ENCODE measurements around the gene MEF2B. TPM values are rescaled to one million over a fixed set of nuclear protein-coding genes. Genes with fewer than 3 reads are reported as not detected.

The MEF2B gene
- not detected for total RNA-seq

- peak; percentile 68 for DNase-seq
These were observed at the start of gene MEF2B for GRCh38 chr19:19170053-19170872. MEF2B (minus strand) TSS chr19:19170263; CDS start chr19:19150735, 19,528 bp downstream.

DNA sequence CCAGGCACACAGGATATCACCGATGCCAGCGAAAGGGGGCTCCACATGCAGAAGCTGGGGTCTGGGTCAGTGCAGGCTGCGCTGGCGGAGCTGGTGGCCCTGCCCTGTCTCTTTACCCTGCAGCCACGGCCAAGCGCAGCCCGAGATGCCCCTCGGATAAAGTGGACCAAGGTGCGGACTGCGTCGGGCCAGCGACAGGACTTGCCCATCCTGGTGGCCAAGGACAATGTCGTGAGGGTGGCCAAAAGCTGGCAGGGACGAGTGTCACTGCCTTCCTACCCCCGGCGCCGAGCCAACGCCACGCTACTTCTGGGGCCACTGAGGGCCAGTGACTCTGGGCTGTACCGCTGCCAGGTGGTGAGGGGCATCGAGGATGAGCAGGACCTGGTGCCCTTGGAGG is 48.8 kb upstream of the MEF2B start:
- no peak for DNase-seq

DNA sequence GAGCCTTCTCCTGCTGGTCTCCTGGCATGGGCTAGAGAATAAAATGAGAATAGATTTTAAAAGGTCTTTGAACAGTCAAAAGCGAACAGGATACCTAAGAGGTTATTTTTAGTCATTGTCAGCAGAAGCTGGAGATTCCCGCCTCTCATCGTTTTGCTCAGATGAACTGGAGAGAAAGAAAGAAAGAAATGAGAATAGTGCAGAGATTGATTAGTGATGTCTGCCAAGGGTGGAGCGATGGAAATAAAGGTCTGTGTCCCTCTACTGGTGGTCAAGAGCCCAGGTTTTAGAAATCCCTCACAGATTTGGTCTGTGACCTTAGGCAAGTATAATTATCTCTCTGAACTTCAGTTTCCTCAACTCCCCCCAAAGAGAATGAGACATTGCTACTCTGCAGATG is 47.0 kb upstream of the MEF2B start:
- DNase-seq, result no peak

GRCh38 chr19:19215792-19216191 is 45.7 kb upstream of the MEF2B start:
- no peak for DNase-seq

- DNase-seq, result no peak
These were observed 44.8 kb upstream of the MEF2B start for GRCh38 chr19:19214892-19215291.

DNA sequence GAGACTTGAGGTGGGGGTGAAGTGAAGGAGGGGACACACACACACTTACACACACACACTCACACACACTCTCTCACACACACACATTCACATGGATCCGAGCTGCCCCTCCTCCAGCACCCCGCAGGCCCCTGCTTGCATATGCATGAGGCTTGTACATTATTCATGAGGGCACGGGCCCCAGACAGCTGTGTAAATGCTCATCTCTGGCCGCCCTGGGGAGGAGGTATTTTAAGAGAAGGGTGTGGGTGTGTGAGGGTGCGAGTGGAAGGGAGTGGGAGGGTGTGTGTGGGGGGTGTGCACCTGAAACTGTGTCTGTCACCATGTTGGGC is 44.1 kb upstream of the MEF2B start:
- DNase-seq, result no peak

GRCh38 chr19:19213426-19214158 is 43.5 kb upstream of the MEF2B start:
- no peak for DNase-seq

GRCh38 chr19:19212916-19213315 is 42.9 kb upstream of the MEF2B start:
- no peak for DNase-seq

- DNase-seq, result no peak
These were observed 41.7 kb upstream of the MEF2B start, which contains the start of gene NCAN for GRCh38 chr19:19211499-19212420. NCAN (plus strand) TSS chr19:19211958; CDS start chr19:19216954, 4,996 bp downstream.

GRCh38 chr19:19209372-19209771 is 39.3 kb upstream of the MEF2B start:
- DNase-seq, result no peak

DNA sequence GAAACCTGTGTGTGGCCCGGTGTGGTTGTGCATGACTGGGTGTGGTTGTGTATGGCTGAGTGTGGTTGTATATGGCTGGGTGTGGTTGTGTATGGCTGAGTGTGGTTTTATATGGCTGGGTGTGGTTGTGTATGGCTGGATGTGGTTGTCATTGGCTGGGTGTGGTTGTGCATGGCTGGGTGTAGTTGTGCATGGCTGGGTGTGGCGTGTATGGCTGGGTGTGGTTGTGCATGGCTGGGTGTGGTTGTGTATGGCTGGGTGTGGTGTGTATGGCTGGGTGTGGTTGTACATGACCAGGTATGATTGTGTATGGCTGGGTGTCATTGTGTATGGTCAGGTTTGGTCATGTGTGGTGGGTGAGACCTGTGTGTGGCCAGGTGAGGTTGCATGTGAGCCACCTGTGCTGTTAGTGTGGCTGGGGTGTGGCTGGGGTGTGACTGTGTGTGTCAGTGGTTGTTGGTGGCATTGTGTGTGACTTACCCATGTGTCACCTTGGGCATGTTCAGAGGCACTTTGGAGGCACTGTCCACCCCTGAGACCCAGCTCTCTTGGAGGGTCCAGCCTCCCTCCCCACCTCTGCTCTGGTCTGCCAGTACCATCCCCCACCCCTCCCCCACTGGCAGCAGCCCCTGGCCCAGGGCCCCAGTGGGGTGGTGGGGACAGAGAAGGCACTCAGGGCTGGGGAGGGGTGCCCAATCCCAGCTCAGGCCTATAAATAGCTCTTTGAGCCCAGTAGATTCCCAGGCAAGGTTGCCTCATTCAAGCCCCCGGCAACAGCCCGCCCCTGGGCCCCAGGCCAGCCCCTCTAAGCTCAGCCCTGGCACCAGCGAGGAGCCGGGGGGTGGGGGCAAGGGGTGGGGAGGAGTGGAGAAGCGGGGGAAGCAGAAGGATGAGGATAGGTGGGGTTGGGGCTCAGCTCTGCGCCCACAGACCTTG is 37.8 kb upstream of the MEF2B start:
- no peak for DNase-seq

DNA sequence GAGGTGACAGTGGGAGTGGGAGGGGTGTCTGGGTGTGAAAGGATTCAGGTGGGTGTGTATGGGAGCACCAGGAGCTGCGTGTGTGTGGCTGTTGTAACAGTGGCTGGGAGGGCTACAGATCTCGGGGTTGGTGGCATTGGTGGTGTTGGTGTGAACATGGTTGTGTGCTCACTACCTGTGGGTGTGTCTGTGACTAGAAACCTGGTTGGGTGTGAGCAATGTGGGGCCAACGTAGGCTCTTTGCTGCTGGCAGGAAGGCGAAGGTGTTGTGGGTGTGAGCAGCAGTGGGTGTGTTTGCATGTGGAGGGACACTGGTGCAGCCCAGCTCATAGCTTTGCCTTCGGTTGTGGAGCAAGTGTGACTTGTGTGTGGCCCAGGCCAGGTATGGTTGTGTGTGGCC is 36.9 kb upstream of the MEF2B start:
- DNase-seq, result no peak

- no peak for DNase-seq
These were observed 35.6 kb upstream of the MEF2B start for GRCh38 chr19:19205416-19206410.

DNA sequence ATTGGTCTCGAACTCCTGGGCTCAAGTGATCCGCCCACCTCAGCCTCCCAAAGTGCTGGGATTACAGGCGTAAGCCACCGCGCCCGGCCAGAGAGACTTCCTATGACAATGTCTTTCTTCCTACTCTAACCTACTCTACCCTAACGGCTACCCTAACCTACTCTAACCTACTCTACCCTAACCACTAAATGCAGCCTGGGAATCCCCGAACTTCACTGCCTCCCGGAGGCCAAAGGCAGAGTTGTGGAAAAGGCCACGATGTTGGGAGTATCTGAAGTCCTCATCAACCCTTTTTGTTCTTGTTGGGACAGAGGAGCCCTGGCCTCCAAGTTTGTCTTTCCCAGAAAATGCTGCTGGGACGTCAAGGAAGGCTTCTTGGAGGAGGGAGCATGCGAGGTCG is 34.1 kb upstream of the MEF2B start:
- DNase-seq, result no peak

DNA sequence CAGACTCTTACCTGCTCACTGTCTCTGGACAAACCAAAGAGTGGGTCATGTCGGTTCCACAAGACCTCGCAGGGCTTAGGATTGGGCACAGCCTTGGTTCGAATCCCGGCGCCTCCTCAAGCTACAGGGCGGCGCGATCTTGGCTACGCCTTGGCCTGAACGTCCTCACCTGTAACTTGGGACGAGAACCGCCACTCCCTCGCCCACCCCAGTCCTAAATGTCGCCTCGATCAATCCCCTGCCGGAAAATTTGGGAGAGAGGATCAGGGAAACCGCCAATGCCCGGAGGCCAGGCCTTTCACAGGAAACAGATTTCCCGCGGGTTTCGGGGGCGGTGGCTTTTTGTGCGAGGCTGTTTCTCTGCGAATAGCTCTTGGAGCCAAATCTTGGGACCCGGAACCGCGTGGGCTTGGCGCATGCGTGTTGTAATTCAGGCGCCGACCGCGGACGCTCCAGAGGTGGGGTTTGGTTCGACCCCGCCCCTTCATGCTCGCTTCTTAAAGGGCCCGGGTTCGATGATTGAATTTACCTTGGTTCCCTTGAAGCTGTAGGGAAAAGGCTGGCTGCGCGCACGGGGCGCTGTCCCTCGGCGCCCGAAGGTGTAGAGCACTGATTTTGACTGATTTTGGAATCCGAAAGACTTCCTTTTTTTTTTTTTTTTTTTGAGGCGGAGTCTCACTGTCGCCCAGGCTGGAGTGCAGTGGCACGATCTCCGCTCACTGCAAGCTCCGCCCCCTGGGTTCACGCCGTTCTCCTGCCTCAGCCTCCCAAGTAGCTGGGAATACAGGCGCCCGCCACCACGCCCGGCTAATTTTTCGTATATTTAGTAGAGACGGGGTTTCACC is 33.2 kb upstream of the MEF2B start, which contains the start of gene NR2C2AP:
NR2C2AP (minus strand) TSS at position 403 of the 845 bp plus-strand sequence; CDS start at position 49, 354 bp downstream.
- DNase-seq, result peak; percentile 88

DNA sequence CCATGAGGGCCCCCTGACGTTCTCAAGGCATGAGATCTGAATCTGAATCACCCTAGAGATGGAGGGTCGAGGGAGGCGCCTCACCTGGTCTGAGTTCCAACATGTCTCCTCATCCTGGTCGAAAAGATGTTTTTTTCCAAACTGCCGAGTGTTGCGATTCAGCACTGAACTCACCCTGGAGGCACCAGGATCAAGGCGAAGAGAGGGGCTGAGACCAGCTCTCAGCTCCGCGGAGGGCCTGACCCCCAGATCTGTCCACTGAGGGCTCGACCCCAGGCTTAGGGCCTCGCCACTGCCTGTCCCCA is 32.6 kb upstream of the MEF2B start:
- DNase-seq, result no peak

DNA sequence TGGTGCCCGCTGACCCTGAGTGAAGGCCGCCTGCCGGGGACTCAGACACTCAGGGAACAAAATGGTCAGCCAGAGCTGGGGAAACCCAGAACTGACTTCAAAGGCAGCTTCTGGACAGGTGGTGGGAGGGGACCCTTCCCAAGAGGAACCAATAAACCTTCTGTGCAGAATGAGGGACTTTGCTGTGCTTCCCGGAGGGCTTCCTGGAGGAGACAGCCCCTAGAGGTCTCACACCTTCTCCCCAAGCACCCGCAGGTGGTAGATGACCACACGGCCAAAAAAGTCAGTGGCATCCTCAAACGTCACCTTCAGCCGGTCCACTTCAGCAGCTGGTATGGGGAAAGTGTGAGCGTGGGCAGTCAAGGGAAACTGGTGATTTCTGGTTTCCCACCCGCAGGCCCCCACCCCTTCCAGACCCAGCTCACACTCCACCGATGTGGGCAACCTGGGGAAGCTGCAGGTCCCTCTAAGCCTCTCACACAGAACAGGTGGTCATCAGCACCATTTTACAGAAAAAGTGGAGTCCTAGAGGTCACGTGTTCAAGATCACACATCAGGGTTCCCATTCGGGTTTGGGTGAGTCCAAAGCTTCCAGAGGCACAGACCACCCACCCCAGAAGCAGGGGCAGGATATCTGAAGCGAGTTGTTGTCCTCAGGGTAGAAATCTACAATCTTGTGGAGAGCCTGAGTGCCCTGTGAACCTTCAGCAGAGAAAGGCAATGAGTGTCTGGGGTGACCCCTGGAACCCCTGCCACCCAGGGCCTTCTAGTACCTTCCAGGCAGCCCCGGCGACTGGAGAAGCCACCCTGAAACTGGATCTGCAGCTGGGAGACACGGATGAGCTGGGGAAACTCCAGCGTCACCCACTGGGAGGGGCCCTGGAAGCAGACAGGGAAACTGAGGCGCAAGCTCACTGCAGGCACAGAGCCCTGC is 31.9 kb upstream of the MEF2B start:
- no peak for DNase-seq

- no peak for DNase-seq
These were observed 23.9 kb upstream of the MEF2B start for GRCh38 chr19:19193926-19194325.
